ENCODE results near the gene DYNLT5.

DYNLT5 gene

DNA sequence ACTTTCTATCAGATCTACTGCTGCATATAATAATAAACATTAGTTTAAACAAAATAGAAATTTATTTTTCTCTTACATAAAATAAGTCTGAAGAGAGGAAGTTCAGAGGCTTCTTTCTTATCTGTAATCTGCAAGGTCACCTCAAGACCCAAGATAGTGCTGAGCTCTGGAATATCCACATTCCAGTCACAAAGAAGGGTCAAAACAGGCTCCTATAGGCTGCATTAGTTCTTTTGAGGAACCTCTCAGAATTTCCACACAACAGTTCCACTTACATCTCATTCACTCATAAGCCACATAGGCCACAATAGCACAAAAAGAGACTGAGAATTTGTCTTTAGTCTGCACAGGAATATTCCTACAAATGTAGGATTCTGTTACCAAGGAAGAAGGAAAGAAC lies 15.4 kb downstream of the DYNLT5 start:
- TF ChIP-seq MAX (IDR thresholded peaks at IDR 0.05; ENCODE audit: low read depth, low read length) (no peak), POLR2A (IDR thresholded peaks at IDR 0.05; ENCODE audit: extremely low read depth, insufficient read length) (no peak), MYC (IDR thresholded peaks at IDR 0.05; ENCODE audit: low read depth, low read length) (no peak)
- peak; percentile 1 for DNase-seq (ENCODE audit: low read depth)
- no peak overlapping the region for H3K4me3 ChIP-seq (ENCODE audit: low read depth, low read length)

DNA sequence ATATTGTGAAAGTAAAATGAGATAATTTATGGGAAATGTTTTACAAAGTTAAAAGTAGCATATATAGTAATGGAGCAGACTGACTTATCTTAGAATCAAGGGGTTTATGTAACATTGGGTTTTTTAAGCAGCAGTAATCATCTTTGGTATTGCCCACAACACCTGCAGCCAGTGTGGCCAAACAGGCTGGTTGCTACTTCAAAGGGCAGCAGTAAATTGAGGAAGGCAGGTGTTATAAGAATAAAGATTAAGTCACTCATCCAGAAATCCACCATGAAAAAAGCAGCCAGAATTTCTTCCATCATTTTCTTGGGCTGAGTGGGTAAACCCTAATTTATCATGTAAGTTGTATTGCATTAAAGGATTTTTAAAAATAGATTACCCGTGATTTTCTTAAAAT lies 16.7 kb downstream of the DYNLT5 start:
- TF ChIP-seq MAX (IDR thresholded peaks at IDR 0.05; ENCODE audit: low read depth, low read length) (no peak), CTCF (IDR thresholded peaks at IDR 0.05; ENCODE audit: low read depth, low read length) (no peak), POLR2A (IDR thresholded peaks at IDR 0.05; ENCODE audit: extremely low read depth, insufficient read length) (no peak), MYC (IDR thresholded peaks at IDR 0.05; ENCODE audit: low read depth, low read length) (no peak)
- no peak for DNase-seq (ENCODE audit: low read depth)
- no peak overlapping the region for H3K4me3 ChIP-seq (ENCODE audit: low read depth, low read length)

DNA sequence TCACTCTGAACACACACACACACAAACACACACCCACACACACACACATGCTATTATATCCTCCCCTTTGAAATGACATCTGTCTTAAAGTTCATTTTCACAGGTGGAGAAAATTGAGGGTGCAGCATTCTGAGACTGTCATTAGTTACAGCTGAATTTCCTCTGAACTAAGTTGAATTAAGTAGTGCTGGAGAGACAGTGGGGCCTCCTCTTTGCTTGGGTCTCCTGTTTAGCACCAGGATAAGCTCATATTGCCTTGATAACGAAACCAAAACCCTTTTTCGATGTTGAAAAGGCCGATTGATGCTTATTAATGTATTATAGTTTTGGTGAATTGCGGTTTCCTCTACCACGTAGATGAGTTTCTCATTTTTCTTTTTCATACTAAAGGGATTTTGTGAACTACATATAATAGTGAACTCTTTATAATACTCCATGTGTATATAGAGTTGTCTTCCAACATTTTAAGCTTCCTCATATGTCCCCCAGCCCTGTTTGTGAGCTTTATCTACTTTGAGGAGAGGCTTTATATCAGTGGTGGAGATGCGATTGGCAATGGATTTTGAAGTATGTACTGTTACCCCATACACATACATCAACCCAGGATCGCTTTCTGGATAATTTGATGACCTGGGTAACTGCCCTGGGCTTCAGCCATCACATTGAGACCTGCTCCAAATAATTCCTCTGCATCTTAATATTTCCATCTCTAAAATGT lies 17.4 kb downstream of the DYNLT5 start:
- DNase-seq (ENCODE audit: low read depth): no peak
- TF ChIP-seq MYC (IDR thresholded peaks at IDR 0.05; ENCODE audit: low read depth, low read length): no peak
- no peak for TF ChIP-seq MAX (IDR thresholded peaks at IDR 0.05; ENCODE audit: low read depth, low read length)
- TF ChIP-seq CTCF (IDR thresholded peaks at IDR 0.05; ENCODE audit: low read depth, low read length): no peak
- no peak overlapping the region for H3K4me3 ChIP-seq (ENCODE audit: low read depth, low read length)

DNA sequence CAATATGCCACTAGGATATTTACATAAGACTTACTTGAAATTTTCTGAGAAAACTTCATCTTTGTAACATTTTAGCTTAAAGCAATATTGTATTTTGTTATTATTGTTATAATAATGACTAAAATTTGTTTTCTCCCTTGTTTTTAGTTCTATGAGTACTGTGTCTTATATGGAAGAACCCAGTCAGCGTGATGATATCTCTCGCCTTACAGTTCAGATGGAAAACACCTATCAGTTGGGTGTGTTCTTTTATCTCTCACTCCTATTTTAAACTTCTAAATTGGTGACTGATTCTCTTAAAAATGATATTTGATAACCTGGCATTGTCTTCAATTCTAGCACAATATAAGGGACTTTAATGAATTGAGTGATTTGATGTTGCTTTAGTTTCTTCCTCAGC lies 18.0 kb downstream of the DYNLT5 start:
- no peak for TF ChIP-seq CTCF (IDR thresholded peaks at IDR 0.05; ENCODE audit: low read depth, low read length)
- TF ChIP-seq MYC (IDR thresholded peaks at IDR 0.05; ENCODE audit: low read depth, low read length): no peak
- no peak for TF ChIP-seq MAX (IDR thresholded peaks at IDR 0.05; ENCODE audit: low read depth, low read length)
- TF ChIP-seq POLR2A (IDR thresholded peaks at IDR 0.05; ENCODE audit: extremely low read depth, insufficient read length): no peak
- DNase-seq (ENCODE audit: low read depth): no peak

GRCh38 chr1:66770694-66771093 lies 18.4 kb downstream of the DYNLT5 start:
- TF ChIP-seq CTCF (IDR thresholded peaks at IDR 0.05; ENCODE audit: low read depth, low read length) (no peak), POLR2A (IDR thresholded peaks at IDR 0.05; ENCODE audit: extremely low read depth, insufficient read length) (no peak), MYC (IDR thresholded peaks at IDR 0.05; ENCODE audit: low read depth, low read length) (no peak), MAX (IDR thresholded peaks at IDR 0.05; ENCODE audit: low read depth, low read length) (no peak)
- no peak overlapping the region for H3K4me3 ChIP-seq (ENCODE audit: low read depth, low read length)
- DNase-seq (ENCODE audit: low read depth): no peak

More for the DNA sequence above, 18.0 kb downstream of the DYNLT5 start:
- H3K4me3 ChIP-seq (ENCODE audit: low read depth, low read length): no peak overlapping the region

GRCh38 chr1:66773227-66773626 lies 21.0 kb downstream of the DYNLT5 start:
- TF ChIP-seq CTCF (IDR thresholded peaks at IDR 0.05; ENCODE audit: low read depth, low read length) (no peak), POLR2A (IDR thresholded peaks at IDR 0.05; ENCODE audit: extremely low read depth, insufficient read length) (no peak), MAX (IDR thresholded peaks at IDR 0.05; ENCODE audit: low read depth, low read length) (no peak), MYC (IDR thresholded peaks at IDR 0.05; ENCODE audit: low read depth, low read length) (no peak)
- H3K4me3 ChIP-seq (ENCODE audit: low read depth, low read length): no peak overlapping the region
- no peak for DNase-seq (ENCODE audit: low read depth)
